Fibroblast of pulmonary artery (primary cell): ENCODE results near the gene CNP.

Experiments
- DNase-seq: peaks from one replicate; pipeline ENCODE4 v3.0.0-alpha.2; 2010; ENCODE audit warnings: low read depth
- H3K4me3 ChIP-seq: replicated peaks from 2 replicates; pipeline ENCODE4 v1.5.1; 2011; ENCODE audit warnings: low read depth, mild to moderate bottlenecking, control low read depth, low read length, moderate library complexity
- CTCF ChIP-seq: IDR thresholded peaks from 2 replicates; pipeline ENCODE4 v1.5.1; 2011; ENCODE audit warnings: mild to moderate bottlenecking, control low read depth, low read length, inconsistent platforms; ENCODE audit errors: missing control alignments

Gene CNP

GRCh38 chr17:42025936-42026335 is 59.3 kb downstream of the CNP start:
- DNase-seq: no peak
- no peak overlapping the region for H3K4me3 ChIP-seq
- TF ChIP-seq CTCF: no peak

DNA sequence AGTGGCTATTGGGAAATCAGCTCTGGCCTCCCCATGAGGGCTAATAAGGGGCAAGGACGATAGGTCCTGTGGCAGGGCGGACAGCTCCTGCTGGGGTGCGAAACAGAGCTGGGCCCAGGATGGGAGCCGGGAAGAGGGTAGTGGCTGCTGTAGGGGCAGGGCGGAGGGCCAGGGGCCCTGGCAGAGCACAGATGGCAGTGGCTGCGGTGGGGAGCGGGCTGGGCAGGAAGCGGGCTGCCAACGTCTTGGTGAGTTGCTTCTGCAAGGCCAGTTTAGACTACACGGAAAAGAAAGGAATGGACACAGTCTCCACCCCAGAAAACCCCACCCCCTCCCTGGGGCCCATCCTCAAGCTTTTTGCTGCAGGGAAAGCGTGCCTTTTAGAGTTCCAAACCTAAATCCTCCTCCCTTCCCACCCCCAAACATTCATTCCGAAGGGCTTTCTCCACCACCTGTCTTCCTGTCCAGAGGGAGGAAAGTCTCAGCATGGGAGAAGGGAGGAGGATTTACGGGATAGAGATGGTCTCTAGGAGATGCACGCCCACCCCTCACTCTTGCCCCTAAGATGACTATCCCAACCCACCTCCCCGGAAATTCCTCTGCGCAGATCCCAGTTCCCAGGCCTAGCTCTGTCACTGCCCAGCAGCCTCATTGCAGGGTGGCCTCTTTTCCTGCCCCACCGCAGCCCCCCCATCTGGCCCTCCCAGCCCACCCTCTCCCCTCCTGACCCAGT is 60.4 kb downstream of the CNP start:
- no peak for DNase-seq
- no peak for TF ChIP-seq CTCF
- no peak overlapping the region for H3K4me3 ChIP-seq
